Peyer's patch (tissue), 4 donors: ENCODE data around the gene IL22RA2.

Source experiments
- CTCF ChIP-seq, 6 experiments: fragments of 450-650 bp in 4 of 6; fragments of 200-600 bp in 2 of 6; sonication (generic) in 1 of 6; IDR thresholded peaks; one replicate each; pipeline ENCODE4 v1.5.1; 2017 to 2019; ENCODE audit warnings: antibody characterized with exemption in 6 of 6, mild to moderate bottlenecking in 3 of 6, moderate library complexity in 1 of 6
- POLR2A ChIP-seq, 2 donors: fragments of 450-650 bp; IDR thresholded peaks; one replicate each; pipeline ENCODE4 v1.5.1; 2017; ENCODE audit warnings: antibody characterized with exemption in 2 of 2, mild to moderate bottlenecking in 2 of 2, moderate library complexity in 2 of 2

GRCh38 chr6:137102050-137102848 is 71.2 kb downstream of the IL22RA2 start:
- TF ChIP-seq CTCF (IDR thresholded peaks at IDR 0.05) (no peak), POLR2A (IDR thresholded peaks at IDR 0.05) (no peak)
